Endothelial cell of umbilical vein (primary cell): ENCODE results near the gene FCSK. TPM values are rescaled to one million over a fixed set of nuclear protein-coding genes. Genes with fewer than 3 reads are reported as not detected.

ENCODE experiments used
- BruUV-seq: library from RNA; stranded (reverse); fragments of 400-500 nt; replicated peaks from 2 replicates; lab custom pipeline; 2021; lab: Mats Ljungman, UMichigan
- CTCF ChIA-PET: fragments of 300-600, 350-600 bp; sonication (Branson Sonifier 250); formaldehyde crosslinking; loops from one replicate; lab custom pipeline; 2021; ENCODE audit warnings: antibody characterized with exemption, inconsistent platforms; lab: Charles Lee
- POLR2A ChIA-PET: fragments of 300-600, 350-600 bp; sonication (Branson Sonifier 250); formaldehyde crosslinking; loops from one replicate; lab custom pipeline; 2021; ENCODE audit warnings: antibody characterized with exemption, inconsistent platforms; lab: Charles Lee
- DNase-seq: peaks from one replicate; pipeline ENCODE4 v3.0.0-alpha.2; 2011; ENCODE audit warnings: low read depth, low spot score
- FAIRE-seq: peaks from 2 replicates; lab custom pipeline; 2011; peaks lifted over from hg19 to GRCh38; lab: Jason Lieb, UNC
- H2AFZ ChIP-seq: 2 replicates; pipeline ENCODE4 v1.6.0; 2012; ENCODE audit warnings: low read depth, low read length, control low read depth, inconsistent platforms
- H3K27ac ChIP-seq: 2 replicates; pipeline ENCODE4 v1.5.1; 2011; ENCODE audit warnings: low read depth, mild to moderate bottlenecking, control low read depth, low read length, moderate library complexity; ENCODE audit not compliant: insufficient read depth
- H3K27me3 ChIP-seq, 2 experiments: 2 replicates each; pipeline versions ENCODE4 v1.6.0 to v1.6.1; 2011; ENCODE audit warnings: low read length in 2 of 2, mixed read lengths in 1 of 2; ENCODE audit not compliant: control insufficient read depth in 2 of 2, insufficient read depth in 2 of 2
- H3K36me3 ChIP-seq, 2 experiments: 2 replicates in 1 of 2; 3 replicates in 1 of 2; pipeline ENCODE4 v1.5.1; 2011; ENCODE audit warnings: low read length in 2 of 2, mild to moderate bottlenecking in 1 of 2, moderate library complexity in 1 of 2; ENCODE audit not compliant: control insufficient read depth in 2 of 2, insufficient read depth in 2 of 2; ENCODE audit errors: extremely low read depth in 1 of 2
- H3K4me1 ChIP-seq: 3 replicates; pipeline ENCODE4 v1.5.1; 2011; ENCODE audit warnings: mild to moderate bottlenecking, low read length; ENCODE audit not compliant: control insufficient read depth, insufficient read depth; ENCODE audit errors: extremely low read depth
- H3K4me2 ChIP-seq: 2 replicates; pipeline ENCODE4 v1.6.1; 2011; ENCODE audit warnings: low read length, control low read depth, mixed read lengths; ENCODE audit not compliant: insufficient read depth
- H3K4me3 ChIP-seq, 3 experiments: fragments of 200-600 bp in 1 of 3; sonication (generic), shearing (Covaris generic) in 1 of 3; replicated peaks in 1 of 3; 2 replicates each; pipeline ENCODE4 v1.5.1; 2011 to 2016; ENCODE audit warnings: control low read depth in 3 of 3, low read length in 3 of 3, mild to moderate bottlenecking in 2 of 3, inconsistent platforms in 1 of 3, low read depth in 1 of 3, moderate library complexity in 1 of 3; ENCODE audit not compliant: insufficient read depth in 1 of 3
- H3K79me2 ChIP-seq: 2 replicates; pipeline ENCODE4 v1.6.0; 2012; ENCODE audit warnings: low read length, inconsistent platforms; ENCODE audit not compliant: control insufficient read depth, insufficient read depth
- H3K9ac ChIP-seq: replicated peaks from 2 replicates; pipeline ENCODE3; 2011; ENCODE audit warnings: low read length, control low read depth; ENCODE audit not compliant: insufficient read depth; ENCODE audit errors: extremely low read depth
- H3K9me1 ChIP-seq: replicated peaks from 3 replicates; pipeline ENCODE4 v1.6.0; 2011; ENCODE audit warnings: mild to moderate bottlenecking, low read length; ENCODE audit not compliant: control insufficient read depth, insufficient read depth; ENCODE audit errors: extremely low read depth
- H3K9me3 ChIP-seq: replicated peaks from 2 replicates; pipeline ENCODE4 v1.5.1; 2012; ENCODE audit warnings: low read length, inconsistent platforms; ENCODE audit not compliant: control insufficient read depth, insufficient read depth
- H4K20me1 ChIP-seq: replicated peaks from 2 replicates; pipeline ENCODE3; 2011; ENCODE audit warnings: mild to moderate bottlenecking, low read length; ENCODE audit not compliant: control insufficient read depth, insufficient read depth; ENCODE audit errors: extremely low read depth
- CTCF ChIP-seq, 2 donors: IDR thresholded peaks; 1 replicate in 1 of 2; 2 replicates in 1 of 2; pipeline ENCODE4 v1.5.1; 2011; ENCODE audit warnings: low read length in 2 of 2, mild to moderate bottlenecking in 2 of 2, moderate library complexity in 2 of 2, control low read depth in 1 of 2, inconsistent platforms in 1 of 2, low read depth in 1 of 2; ENCODE audit not compliant: insufficient read depth in 1 of 2; ENCODE audit errors: extremely low read depth in 1 of 2
- EZH2 ChIP-seq: IDR thresholded peaks from 2 replicates; pipeline ENCODE4 v1.6.1; 2012; ENCODE audit warnings: borderline replicate concordance, low read depth, mild to moderate bottlenecking, moderate library complexity, low read length, inconsistent platforms; ENCODE audit not compliant: severe bottlenecking
- FOS ChIP-seq: IDR thresholded peaks from 2 replicates; pipeline ENCODE4 v1.6.1; 2011; ENCODE audit warnings: mild to moderate bottlenecking, low read length, moderate library complexity, borderline replicate concordance; ENCODE audit not compliant: insufficient read depth
- GATA2 ChIP-seq: IDR thresholded peaks from 2 replicates; pipeline ENCODE4 v1.7.0; 2011; ENCODE audit warnings: low read depth, mild to moderate bottlenecking, moderate library complexity, mixed read lengths, low read length; ENCODE audit not compliant: insufficient read length, insufficient read depth
- JUN ChIP-seq: IDR thresholded peaks from 2 replicates; pipeline ENCODE4 v1.6.1; 2011; ENCODE audit warnings: borderline replicate concordance, low read depth; ENCODE audit not compliant: insufficient read length, insufficient read depth
- MAX ChIP-seq: IDR thresholded peaks from 2 replicates; pipeline ENCODE4 v1.6.1; 2011; ENCODE audit not compliant: insufficient read depth, insufficient read length
- MYC ChIP-seq: IDR thresholded peaks from one replicate; pipeline ENCODE4 v1.6.1; 2011; ENCODE audit warnings: mild to moderate bottlenecking, low read depth, low read length
- POLR2A ChIP-seq: IDR thresholded peaks from 2 replicates; pipeline ENCODE4 v1.6.1; 2012; ENCODE audit warnings: low read depth, mild to moderate bottlenecking, control low read depth, low read length
- POLR2AphosphoS5 ChIP-seq: IDR thresholded peaks from 2 replicates; pipeline ENCODE4 v1.6.1; 2012; ENCODE audit warnings: low read depth, mild to moderate bottlenecking, control low read depth, low read length, moderate library complexity; ENCODE audit not compliant: insufficient read depth
- dilution Hi-C: fragments of 300-500 bp; cut with MboI; formaldehyde crosslinking; loops from one replicate; pipeline ENCODE4 v1.15.0; 2019; ENCODE audit warnings: low sequenced_read_pairs; ENCODE audit not compliant: extremely low pct_ligation_motif_present
- intact Hi-C: fragments of 100-400 bp; cut with micrococcal nuclease; formaldehyde crosslinking; loops from one replicate; pipeline ENCODE4 v1.10.0; 2022
- polyA plus RNA-seq, 4 experiments: library from polyadenylated mRNA; depleted of rRNA in 3 of 4; stranded (reverse) in 3 of 4; unstranded in 1 of 4; fragments of >200 nt; gene quantifications; 2 replicates each; pipeline versions ENCODE4 v1.2.1 to v1.2.3, GENCODE V29; 2011 to 2012; ENCODE audit warnings: missing spikeins in 1 of 4
- total RNA-seq: library from RNA; stranded (reverse); gene quantifications from 2 replicates; pipeline ENCODE4 v1.2.3, GENCODE V29; 2021

The FCSK gene
- total and polyA plus RNA-seq, 2 donors (not counting 3 experiments of a cell fraction or from before 2014, with no cell fraction given), result 12.4 to 18.0 TPM

- Histone ChIP-seq H3K9me3 (no peaks in the 10 kb centered on the region), H3K36me3 (peaks cover 0 to 5% of the 10 kb centered on the region in 2 experiments), H3K9ac (peak overlapping the region; percentile 60), H2AFZ (peak overlapping the region; percentile 34), H3K4me2 (peak overlapping the region; percentile 96), H3K4me3 (peak overlapping the region; percentile 53 to 88 (median 66)), H3K9me1 (no peaks in the 10 kb centered on the region), H3K79me2 (peaks cover 36% of the 10 kb centered on the region), H3K4me1 (peaks cover 38% of the 10 kb centered on the region), H3K27ac (no peak overlapping the region), H3K27me3 (no peaks in the 10 kb centered on the region), H4K20me1 (no peaks in the 10 kb centered on the region)
- POLR2A ChIA-PET, result interaction anchor here (0.8 kb wide), 1 partner anchor 57 kb away, joined by 3 read pairs; no protein-coding TSS in a partner anchor
- FAIRE-seq (no peak), DNase-seq (no peak)
- intact Hi-C loops, result loop anchor here (2.0 kb wide), 1 partner anchor 84 kb away; the partner anchor contains the start of genes COG4 and SF3B3
- no TSS peak for BruUV-seq
- TF ChIP-seq GATA2, result no peak
- TF ChIP-seq POLR2A, result no peak
- TF ChIP-seq JUN, result no peak
- no peak for TF ChIP-seq MYC
- TF ChIP-seq CTCF (IDR thresholded peaks at IDR 0.05; ENCODE audit: extremely low read depth in 1 of 2, insufficient read depth in 1 of 2, low read depth in 1 of 2, low read length in 2 of 2), result no peak
- no peak for TF ChIP-seq POLR2AphosphoS5
- no peak for TF ChIP-seq EZH2
- no peak for TF ChIP-seq FOS
- TF ChIP-seq MAX, result no peak
- dilution Hi-C loops, result no loop called here
- CTCF ChIA-PET, result interaction anchor here (0.6 to 2.0 kb wide), 11 partner anchors 22 to 1149 kb away, joined by 3 to 8 read pairs (median 5); no protein-coding TSS in a partner anchor
Observed at GRCh38 chr16:70438585-70438968, 15.8 kb upstream of the FCSK start.
